Gastroesophageal sphincter (tissue), 3 donors: ENCODE results near the gene SIRT1.
"Not testable (repeated sequence)": the region's sequence is repeated elsewhere in the genome, so short reads cannot be mapped to it uniquely, and the experiment has no call there.

ENCODE experiments used
- EP300 ChIP-seq: sonication (generic); formaldehyde crosslinking; IDR thresholded peaks from one replicate; pipeline ENCODE4 v1.6.1; 2017; ENCODE audit warnings: antibody characterized with exemption, mild to moderate bottlenecking
- POLR2AphosphoS5 ChIP-seq: sonication (generic); formaldehyde crosslinking; IDR thresholded peaks from one replicate; pipeline ENCODE4 v1.6.1; 2017; ENCODE audit warnings: antibody characterized with exemption
- TF ChIP-seq, protein P1 (sequence below), 4 experiments: fragments of 200-600 bp in 2 of 4; fragments of 450-650 bp in 2 of 4; sonication (generic) in 1 of 4; IDR thresholded peaks; one replicate each; pipeline ENCODE4 v1.5.1; 2017 to 2019; ENCODE audit warnings: antibody characterized with exemption in 4 of 4, mild to moderate bottlenecking in 2 of 4, moderate library complexity in 2 of 4

GRCh38 chr10:67839511-67839910, 44.9 kb upstream of the SIRT1 start:
- TF ChIP-seq, protein P1, sequence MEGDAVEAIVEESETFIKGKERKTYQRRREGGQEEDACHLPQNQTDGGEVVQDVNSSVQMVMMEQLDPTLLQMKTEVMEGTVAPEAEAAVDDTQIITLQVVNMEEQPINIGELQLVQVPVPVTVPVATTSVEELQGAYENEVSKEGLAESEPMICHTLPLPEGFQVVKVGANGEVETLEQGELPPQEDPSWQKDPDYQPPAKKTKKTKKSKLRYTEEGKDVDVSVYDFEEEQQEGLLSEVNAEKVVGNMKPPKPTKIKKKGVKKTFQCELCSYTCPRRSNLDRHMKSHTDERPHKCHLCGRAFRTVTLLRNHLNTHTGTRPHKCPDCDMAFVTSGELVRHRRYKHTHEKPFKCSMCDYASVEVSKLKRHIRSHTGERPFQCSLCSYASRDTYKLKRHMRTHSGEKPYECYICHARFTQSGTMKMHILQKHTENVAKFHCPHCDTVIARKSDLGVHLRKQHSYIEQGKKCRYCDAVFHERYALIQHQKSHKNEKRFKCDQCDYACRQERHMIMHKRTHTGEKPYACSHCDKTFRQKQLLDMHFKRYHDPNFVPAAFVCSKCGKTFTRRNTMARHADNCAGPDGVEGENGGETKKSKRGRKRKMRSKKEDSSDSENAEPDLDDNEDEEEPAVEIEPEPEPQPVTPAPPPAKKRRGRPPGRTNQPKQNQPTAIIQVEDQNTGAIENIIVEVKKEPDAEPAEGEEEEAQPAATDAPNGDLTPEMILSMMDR (IDR thresholded peaks at IDR 0.05) = not testable (repeated sequence)
- not testable (repeated sequence) for TF ChIP-seq POLR2AphosphoS5, EP300
